NCI-H345 treated with DMSO at 0.1 percent for 48 hours (cell line): Measurements from ENCODE around the gene TMEM239.
A peak's percentile ranks its signal among the peaks of the same experiment; 100 is the strongest.
"Not testable (repeated sequence)": the region's sequence is repeated elsewhere in the genome, so short reads cannot be mapped to it uniquely, and the experiment has no call there.

Experiments used
- DNase-seq: peaks from one replicate; lab custom pipeline; 2025; ENCODE audit not compliant: unreplicated experiment; lab: John Stamatoyannopoulos, UW

TMEM239 gene

GRCh38 chr20:2799688-2800520, 16.3 kb upstream of the TMEM239 start:
- DNase-seq, result no peak

GRCh38 chr20:2800521-2801285, 15.5 kb upstream of the TMEM239 start, which contains the start of gene CPXM1:
Gene CPXM1 (minus strand): TSS chr20:2800627. CDS start chr20:2800572, 55 bp downstream.
- peak; percentile 9 for DNase-seq

- no peak for DNase-seq
Measured at GRCh38 chr20:2801286-2801728, 14.9 kb upstream of the TMEM239 start.

- DNase-seq, result no peak
Measured at GRCh38 chr20:2804041-2804828, 11.9 kb upstream of the TMEM239 start.

- no peak for DNase-seq
Measured at GRCh38 chr20:2804852-2805688, 11.1 kb upstream of the TMEM239 start.

GRCh38 chr20:2805689-2806350, 10.3 kb upstream of the TMEM239 start:
- DNase-seq, result no peak

GRCh38 chr20:2806351-2806701, 9.8 kb upstream of the TMEM239 start:
- no peak for DNase-seq

- no peak for DNase-seq
Measured at GRCh38 chr20:2807019-2807418, 9.1 kb upstream of the TMEM239 start.

- DNase-seq, result not testable (repeated sequence)
Measured at GRCh38 chr20:2807929-2808328, 8.2 kb upstream of the TMEM239 start.

- no peak for DNase-seq
Measured at GRCh38 chr20:2809690-2810089, 6.5 kb upstream of the TMEM239 start.

GRCh38 chr20:2812189-2812588, 4.0 kb upstream of the TMEM239 start:
- no peak for DNase-seq

- no peak for DNase-seq
Measured at GRCh38 chr20:2814076-2814475, 2.1 kb upstream of the TMEM239 start.

GRCh38 chr20:2814587-2815051, 1.5 kb upstream of the TMEM239 start, which contains the start of gene C20orf141:
Gene C20orf141 (plus strand): TSS chr20:2814987. CDS start chr20:2815185, 198 bp downstream.
- DNase-seq, result no peak

- no peak for DNase-seq
Measured at GRCh38 chr20:2815242-2815900, 793 bp upstream of the TMEM239 start.

GRCh38 chr20:2816583-2817340, 598 bp downstream of the TMEM239 start:
- no peak for DNase-seq

- no peak for DNase-seq
Measured at GRCh38 chr20:2817341-2817726, 1.2 kb downstream of the TMEM239 start.

- no peak for DNase-seq
Measured at GRCh38 chr20:2817891-2818595, 1.9 kb downstream of the TMEM239 start.
